ENCODE results near the gene RHOC.

The RHOC gene

GRCh38 chr1:112717263-112717873 is 10.4 kb upstream of the RHOC start:
- no peak for DNase-seq (ENCODE audit: low spot score)

- DNase-seq (ENCODE audit: low spot score) = peak; percentile 93
These were observed 9.3 kb upstream of the RHOC start for GRCh38 chr1:112716133-112716720.

- peak; percentile 94 for DNase-seq (ENCODE audit: low spot score)
These were observed 8.5 kb upstream of the RHOC start, which contains the start of gene PPM1J for GRCh38 chr1:112715264-112716053. PPM1J (minus strand) TSS chr1:112715332; CDS start chr1:112715301, 31 bp downstream.

- DNase-seq (ENCODE audit: low spot score) = no peak
These were observed 7.7 kb upstream of the RHOC start for GRCh38 chr1:112714313-112715263.

DNA sequence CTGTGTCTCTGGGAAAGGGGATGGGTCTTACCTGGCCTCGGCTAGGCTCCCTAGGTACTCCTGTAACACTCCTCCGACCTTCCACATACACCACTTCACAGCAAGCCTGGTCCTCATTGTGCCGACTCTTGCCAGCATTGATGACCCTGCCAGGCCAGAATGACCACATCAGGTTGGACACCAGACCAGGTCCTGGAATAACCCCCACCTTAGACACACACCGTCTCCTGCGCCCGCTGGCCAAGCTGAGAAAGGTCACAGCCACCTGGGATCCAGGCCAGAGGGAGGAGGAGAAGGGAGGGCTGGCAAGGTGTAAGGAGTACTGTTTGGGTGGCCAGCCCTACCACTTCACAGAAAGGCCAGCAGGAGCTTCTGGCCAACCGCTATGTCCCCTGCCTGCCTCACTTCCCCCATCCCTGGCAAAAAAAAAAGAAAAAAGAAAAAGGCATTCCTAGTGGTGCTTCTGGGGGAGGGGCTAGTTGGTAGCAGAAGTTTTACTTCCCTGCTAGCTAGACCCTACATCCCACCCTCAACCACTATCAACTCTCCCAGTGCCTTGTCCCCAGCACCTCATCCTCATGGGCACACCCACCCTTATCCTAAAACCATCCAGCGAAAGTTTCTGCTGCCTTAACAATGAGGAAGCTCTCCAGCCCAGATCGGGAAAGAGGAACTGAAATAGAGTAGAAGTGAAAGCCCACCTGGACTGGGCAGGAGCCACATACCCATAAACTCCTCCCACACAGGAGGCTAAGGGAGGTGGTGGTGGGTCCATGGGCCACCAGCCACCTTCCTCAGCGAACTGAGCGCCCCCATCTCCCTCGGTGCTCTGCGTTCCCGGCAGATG is 6.8 kb upstream of the RHOC start:
- no peak for DNase-seq (ENCODE audit: low spot score)

DNA sequence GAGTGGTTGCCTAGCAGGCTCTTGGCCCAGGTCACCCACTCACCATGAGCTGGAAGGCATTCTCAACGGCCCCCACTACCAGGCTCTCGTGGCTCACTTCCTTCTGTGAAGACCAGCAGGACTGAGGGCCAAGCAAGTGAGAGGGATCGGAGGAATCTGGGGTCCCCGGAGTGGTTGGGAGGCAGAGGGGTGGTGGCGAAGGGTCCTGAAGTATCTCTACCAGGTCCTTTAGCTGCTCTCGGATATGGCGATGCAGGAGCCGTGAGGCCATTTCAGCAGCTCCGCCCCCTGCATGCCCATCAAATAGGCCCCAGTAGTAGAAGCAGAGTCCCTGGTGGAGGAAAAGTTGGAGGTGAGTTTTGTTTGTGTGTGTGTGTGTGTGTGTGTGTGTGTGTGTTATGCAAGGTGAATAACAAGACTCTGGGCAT is 5.8 kb upstream of the RHOC start:
- no peak for DNase-seq (ENCODE audit: low spot score)

- no peak for DNase-seq (ENCODE audit: low spot score)
These were observed 5.3 kb upstream of the RHOC start for GRCh38 chr1:112712191-112712590.

- no peak for DNase-seq (ENCODE audit: low spot score)
These were observed 4.7 kb upstream of the RHOC start for GRCh38 chr1:112711670-112712069.

DNA sequence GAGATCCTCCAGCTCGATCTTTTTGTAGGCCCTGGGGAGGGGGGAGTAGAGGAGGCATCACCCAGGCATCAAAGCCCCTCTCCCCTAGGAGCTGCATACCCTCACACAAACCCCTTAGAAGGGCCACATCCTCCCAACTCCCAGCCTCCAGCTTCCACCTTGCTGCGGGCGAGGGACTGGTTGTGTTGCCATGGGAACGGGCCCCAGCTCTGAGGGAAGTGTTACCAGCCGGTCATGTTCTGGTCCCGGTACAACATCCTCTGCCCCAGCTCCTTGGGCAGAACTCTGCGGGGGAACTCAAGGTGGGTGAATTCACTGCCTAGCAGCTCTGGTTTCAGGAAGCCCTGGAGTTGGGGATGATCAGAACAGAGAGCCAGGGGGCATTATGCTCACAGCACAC is 4.1 kb upstream of the RHOC start:
- DNase-seq (ENCODE audit: low spot score) = no peak

- no peak for DNase-seq (ENCODE audit: low spot score)
These were observed 3.7 kb upstream of the RHOC start for GRCh38 chr1:112710586-112710985.

- no peak for DNase-seq (ENCODE audit: low spot score)
These were observed 3.2 kb upstream of the RHOC start for GRCh38 chr1:112710159-112710558.

- DNase-seq (ENCODE audit: low spot score) = no peak
These were observed 1.6 kb upstream of the RHOC start for GRCh38 chr1:112708489-112708888.

- no peak for DNase-seq (ENCODE audit: low spot score)
These were observed 1.1 kb upstream of the RHOC start for GRCh38 chr1:112708002-112708448.

DNA sequence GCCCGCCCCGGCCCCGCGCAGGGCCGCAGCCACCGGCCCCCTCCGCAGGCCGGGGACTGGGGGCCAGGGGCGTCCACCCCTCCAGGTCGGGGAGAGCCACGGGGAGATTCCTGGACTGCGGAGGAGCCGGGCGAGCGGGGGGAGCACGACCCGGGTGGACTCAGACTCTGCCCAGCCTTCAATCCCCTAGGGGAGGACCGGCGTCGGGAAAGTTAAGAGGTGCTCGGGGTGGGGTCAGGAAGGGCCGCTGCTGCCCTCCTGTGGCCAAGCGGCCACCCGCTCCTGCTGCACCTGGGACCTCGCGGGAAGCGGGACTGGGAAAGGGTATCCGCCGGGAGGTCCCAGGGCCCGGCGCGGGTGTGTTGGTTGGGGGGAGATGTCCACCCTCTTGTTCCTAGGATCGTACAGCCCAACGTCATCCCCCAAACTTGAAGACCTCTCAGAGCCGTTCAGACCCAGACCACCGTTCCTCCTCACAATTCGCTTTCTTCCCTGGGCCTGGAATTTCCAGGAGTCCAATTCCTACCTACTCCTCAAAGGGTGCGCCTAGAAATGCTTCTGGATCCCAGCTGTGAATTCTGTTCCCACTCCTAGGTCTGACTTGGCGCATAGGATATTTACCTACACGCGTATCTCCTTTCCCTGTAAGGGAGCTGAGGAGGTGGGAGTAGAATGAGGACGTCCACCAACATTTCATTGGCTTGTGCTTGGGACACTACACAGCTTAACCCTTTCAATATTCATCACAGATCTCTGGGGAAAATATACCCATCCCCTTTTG is 484 bp upstream of the RHOC start:
- DNase-seq (ENCODE audit: low spot score) = peak; percentile 90

GRCh38 chr1:112704934-112705627 is 1.8 kb downstream of the RHOC start:
- DNase-seq (ENCODE audit: low spot score) = peak; percentile 89

GRCh38 chr1:112704391-112704933 is 2.5 kb downstream of the RHOC start:
- no peak for DNase-seq (ENCODE audit: low spot score)

DNA sequence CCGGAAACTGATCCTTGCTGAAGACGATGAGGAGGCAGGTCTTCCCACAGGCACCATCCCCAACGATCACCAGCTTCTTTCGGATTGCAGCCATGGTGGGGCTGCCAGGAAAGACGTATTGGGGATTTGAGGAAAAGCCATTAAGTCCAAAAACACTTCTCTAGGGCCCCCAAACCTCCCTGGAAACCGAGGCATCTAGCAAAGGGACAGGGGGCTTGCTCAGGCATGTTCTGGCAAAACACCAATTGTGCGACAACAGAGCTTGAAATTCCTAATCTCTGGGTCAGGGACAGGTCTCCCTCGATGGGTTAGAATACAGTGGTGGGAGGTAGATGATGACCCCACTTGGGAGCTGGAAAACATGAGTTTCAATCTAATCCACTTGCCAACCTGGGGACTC is 3.2 kb downstream of the RHOC start:
- no peak for DNase-seq (ENCODE audit: low spot score)

DNA sequence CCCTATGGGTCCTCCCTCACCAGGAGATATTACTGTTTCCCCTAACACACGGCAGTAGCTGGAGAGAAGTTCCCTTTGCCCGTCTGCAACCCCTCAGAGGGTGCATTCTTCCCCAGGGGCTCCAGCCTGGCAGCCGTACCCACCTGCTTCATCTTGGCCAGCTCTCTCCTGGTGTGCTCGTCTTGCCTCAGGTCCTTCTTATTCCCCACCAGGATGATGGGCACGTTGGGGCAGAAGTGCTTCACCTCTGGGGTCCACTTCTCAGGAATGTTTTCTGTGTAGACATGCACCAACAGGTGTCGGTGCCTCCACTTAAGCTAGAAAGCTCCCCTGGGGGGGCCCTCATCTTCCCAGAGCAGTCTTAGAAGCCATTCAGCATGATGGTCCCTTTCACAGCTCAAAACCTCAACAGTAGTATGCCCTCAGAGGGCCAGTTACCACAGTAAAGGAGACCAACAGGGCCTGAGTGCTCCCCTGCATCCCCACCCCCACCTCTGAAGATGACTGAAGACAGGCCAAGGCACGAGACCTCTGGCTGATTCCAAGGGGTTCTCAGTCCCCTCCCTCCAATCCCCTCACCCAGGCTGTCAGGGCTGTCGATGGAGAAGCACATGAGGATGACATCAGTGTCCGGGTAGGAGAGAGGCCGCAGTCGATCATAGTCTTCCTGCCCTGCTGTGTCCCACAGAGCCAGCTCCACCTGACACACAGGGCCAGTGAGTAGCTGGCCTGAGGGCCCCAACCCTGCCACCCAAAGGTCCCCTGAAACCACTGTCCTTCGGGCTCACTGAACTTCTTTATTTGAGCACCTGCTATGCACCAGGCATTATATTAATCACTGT is 4.3 kb downstream of the RHOC start:
- DNase-seq (ENCODE audit: low spot score) = no peak

Data from SK-N-DZ (cell line).